Prostate gland (tissue), 2 donors: ENCODE results near the gene TMSB10.
A peak's percentile ranks its signal among the peaks of the same experiment; 100 is the strongest.

Experiments used
- CTCF ChIP-seq, 4 experiments: fragments of 200-600 bp in 2 of 4; fragments of 450-650 bp in 2 of 4; sonication (generic) in 2 of 4; IDR thresholded peaks; 1 replicate in 3 of 4; 2 replicates in 1 of 4; pipeline ENCODE4 v1.5.1; 2016 to 2019; ENCODE audit warnings: antibody characterized with exemption in 4 of 4, mild to moderate bottlenecking in 2 of 4, moderate library complexity in 2 of 4
- POLR2A ChIP-seq: fragments of 450-650 bp; IDR thresholded peaks from one replicate; pipeline ENCODE4 v1.6.1; 2016; ENCODE audit warnings: antibody characterized with exemption, mild to moderate bottlenecking
- POLR2AphosphoS5 ChIP-seq: sonication (generic); formaldehyde crosslinking; IDR thresholded peaks from one replicate; pipeline ENCODE4 v1.6.1; 2017; ENCODE audit warnings: antibody characterized with exemption

GRCh38 chr2:84888401-84889276 lies 16.8 kb upstream of the TMSB10 start:
- no peak for TF ChIP-seq CTCF (IDR thresholded peaks at IDR 0.05)
- peak; percentile 20 for TF ChIP-seq POLR2AphosphoS5
- no peak for TF ChIP-seq POLR2A
